ENCODE results near the gene TM9SF3. TPM values are rescaled to one million over a fixed set of nuclear protein-coding genes. Genes with fewer than 3 reads are reported as not detected.

Gene TM9SF3
- total RNA-seq, 3 donors from 2014 or later = 95.7 to 118 (median 116) TPM

GRCh38 chr10:96517284-96517683, 69.5 kb downstream of the TM9SF3 start:
- no peak overlapping the region for H3K4me3 ChIP-seq
- no peak for TF ChIP-seq POLR2AphosphoS5 (IDR thresholded peaks at IDR 0.05)
- TF ChIP-seq POLR2A (IDR thresholded peaks at IDR 0.05) = no peak
- TF ChIP-seq, protein P1, sequence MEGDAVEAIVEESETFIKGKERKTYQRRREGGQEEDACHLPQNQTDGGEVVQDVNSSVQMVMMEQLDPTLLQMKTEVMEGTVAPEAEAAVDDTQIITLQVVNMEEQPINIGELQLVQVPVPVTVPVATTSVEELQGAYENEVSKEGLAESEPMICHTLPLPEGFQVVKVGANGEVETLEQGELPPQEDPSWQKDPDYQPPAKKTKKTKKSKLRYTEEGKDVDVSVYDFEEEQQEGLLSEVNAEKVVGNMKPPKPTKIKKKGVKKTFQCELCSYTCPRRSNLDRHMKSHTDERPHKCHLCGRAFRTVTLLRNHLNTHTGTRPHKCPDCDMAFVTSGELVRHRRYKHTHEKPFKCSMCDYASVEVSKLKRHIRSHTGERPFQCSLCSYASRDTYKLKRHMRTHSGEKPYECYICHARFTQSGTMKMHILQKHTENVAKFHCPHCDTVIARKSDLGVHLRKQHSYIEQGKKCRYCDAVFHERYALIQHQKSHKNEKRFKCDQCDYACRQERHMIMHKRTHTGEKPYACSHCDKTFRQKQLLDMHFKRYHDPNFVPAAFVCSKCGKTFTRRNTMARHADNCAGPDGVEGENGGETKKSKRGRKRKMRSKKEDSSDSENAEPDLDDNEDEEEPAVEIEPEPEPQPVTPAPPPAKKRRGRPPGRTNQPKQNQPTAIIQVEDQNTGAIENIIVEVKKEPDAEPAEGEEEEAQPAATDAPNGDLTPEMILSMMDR (IDR thresholded peaks at IDR 0.05) = no peak
- intact Hi-C loops (cut with DNase I; ENCODE audit: low total_unique reads) = no loop called here

GRCh38 chr10:96516337-96516736, 70.5 kb downstream of the TM9SF3 start:
- no peak for DNase-seq (ENCODE audit: low spot score in 2 of 2)
- Histone ChIP-seq H3K27me3 (peaks cover 0 to 6% of the 10 kb centered on the region in 2 donors), H3K9me3 (no peaks in the 10 kb centered on the region), H3K36me3 (no peaks in the 10 kb centered on the region), H3K4me1 (peaks cover 0 to 14% of the 10 kb centered on the region in 2 donors), H3K4me3 (no peak overlapping the region), H3K27ac (no peak overlapping the region)
- TF ChIP-seq POLR2AphosphoS5 (IDR thresholded peaks at IDR 0.05) (no peak), POLR2A (IDR thresholded peaks at IDR 0.05) (no peak)
- TF ChIP-seq, protein P1 (IDR thresholded peaks at IDR 0.05) = no peak
- intact Hi-C loops (cut with DNase I; ENCODE audit: low total_unique reads) = no loop called here

More at GRCh38 chr10:96517284-96517683, 69.5 kb downstream of the TM9SF3 start:
- no peaks in the 10 kb centered on the region for H3K9me3 ChIP-seq
- peaks cover 0 to 6% of the 10 kb centered on the region in 2 donors for H3K27me3 ChIP-seq
- no peak for DNase-seq (ENCODE audit: low spot score in 2 of 2)
- H3K36me3 ChIP-seq = no peaks in the 10 kb centered on the region
- H3K27ac ChIP-seq = no peak overlapping the region
- peaks cover 0 to 14% of the 10 kb centered on the region in 2 donors for H3K4me1 ChIP-seq

DNA sequence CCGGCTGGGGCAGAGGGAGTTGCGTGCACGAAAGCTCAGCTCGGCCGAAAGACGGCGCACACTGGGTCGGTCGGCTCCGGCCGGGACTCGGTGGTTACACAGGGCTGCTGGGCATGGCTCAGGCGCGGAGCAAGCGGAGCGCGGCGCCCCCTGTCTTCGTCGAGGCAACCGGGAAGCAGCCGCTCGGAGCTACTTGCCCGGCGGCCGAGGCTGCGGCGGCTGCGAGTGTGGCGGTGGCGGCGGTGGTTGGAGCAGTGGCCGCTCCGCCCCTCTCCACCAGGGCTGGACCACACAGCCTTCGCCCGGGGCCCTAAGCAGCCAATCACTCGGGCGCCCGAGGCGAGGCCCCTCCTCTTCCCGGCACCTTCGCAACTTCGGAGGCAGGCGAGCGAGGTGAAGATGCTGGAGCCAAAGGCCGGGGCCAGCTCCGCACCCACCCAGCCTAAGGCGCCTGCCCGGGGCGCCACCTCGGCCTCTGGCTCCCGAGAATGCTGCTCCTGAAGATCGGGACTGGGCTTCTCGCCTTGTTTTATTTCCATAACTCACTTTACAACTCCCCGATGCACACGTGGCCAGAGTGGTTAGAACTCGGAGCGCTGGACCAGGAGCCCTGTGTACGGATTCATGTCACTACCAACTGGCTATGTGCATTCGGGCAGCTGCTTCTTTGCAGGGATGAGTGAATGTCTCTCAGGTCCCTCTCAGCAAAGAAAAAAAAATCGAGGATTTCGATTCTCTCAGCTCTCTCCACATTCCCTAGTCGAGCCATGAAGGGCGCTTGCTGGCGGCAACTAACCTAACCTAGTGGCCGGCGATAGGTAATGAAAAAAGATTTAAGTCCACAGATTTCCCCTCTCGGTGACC, 72.9 kb downstream of the TM9SF3 start, which contains the start of gene TLL2:
TSS of gene TLL2 (minus strand) at position 229 of the 864 bp plus-strand sequence. CDS start 241 bp downstream, outside the sequence.
- no peaks in the 10 kb centered on the region for H3K9me3 ChIP-seq
- H3K36me3 ChIP-seq = no peaks in the 10 kb centered on the region
- peak within 1 kb of the TSS; percentile 38 to 69 (median 50) for H3K4me3 ChIP-seq
- TF ChIP-seq, protein P1 (IDR thresholded peaks at IDR 0.05) = peak; percentile 19 to 41 (median 40)
- no peak for TF ChIP-seq POLR2AphosphoS5 (IDR thresholded peaks at IDR 0.05)
- no peak for TF ChIP-seq POLR2A (IDR thresholded peaks at IDR 0.05)
- H3K27ac ChIP-seq = no peak within 1 kb of the TSS
- peaks cover 0 to 6% of the 10 kb centered on the region in 2 donors for H3K27me3 ChIP-seq
- intact Hi-C loops (cut with DNase I; ENCODE audit: low total_unique reads) = loop anchor here (5.0 kb wide), 1 partner anchor 117 kb away; no protein-coding TSS in a partner anchor
- peak; percentile 56 to 73 for DNase-seq (ENCODE audit: low spot score in 2 of 2)
- H3K4me1 ChIP-seq = peaks cover 0 to 14% of the 10 kb centered on the region in 2 donors

- no peak for DNase-seq (ENCODE audit: low spot score in 2 of 2)
- H3K27ac ChIP-seq = no peak overlapping the region
- H3K36me3 ChIP-seq = no peaks in the 10 kb centered on the region
- TF ChIP-seq POLR2A (IDR thresholded peaks at IDR 0.05) = no peak
- TF ChIP-seq, protein P1 (IDR thresholded peaks at IDR 0.05) = no peak
- TF ChIP-seq POLR2AphosphoS5 (IDR thresholded peaks at IDR 0.05) = no peak
- no peaks in the 10 kb centered on the region for H3K9me3 ChIP-seq
- peak overlapping the region; percentile 38 to 69 (median 50) for H3K4me3 ChIP-seq
- H3K27me3 ChIP-seq = peaks cover 0 to 6% of the 10 kb centered on the region in 2 donors
- intact Hi-C loops (cut with DNase I; ENCODE audit: low total_unique reads) = loop anchor here (5.0 kb wide), 1 partner anchor 116 kb away; no protein-coding TSS in a partner anchor
- H3K4me1 ChIP-seq = peaks cover 0 to 14% of the 10 kb centered on the region in 2 donors
These were observed 73.5 kb downstream of the TM9SF3 start for GRCh38 chr10:96513305-96513697.

Data from breast epithelium (tissue), 4 donors.